HUDEP-2 (cell line): ENCODE measurements around the gene OGG1.
A peak's percentile ranks its signal among the peaks of the same experiment; 100 is the strongest.
"Not testable (repeated sequence)": the region's sequence is repeated elsewhere in the genome, so short reads cannot be mapped to it uniquely, and the experiment has no call there.

ENCODE experiments used
- DNase-seq, 76 experiments: peaks; one replicate each; lab custom pipeline; 2025; ENCODE audit not compliant: unreplicated experiment in 76 of 76; lab: John Stamatoyannopoulos, UW

Gene OGG1

DNA sequence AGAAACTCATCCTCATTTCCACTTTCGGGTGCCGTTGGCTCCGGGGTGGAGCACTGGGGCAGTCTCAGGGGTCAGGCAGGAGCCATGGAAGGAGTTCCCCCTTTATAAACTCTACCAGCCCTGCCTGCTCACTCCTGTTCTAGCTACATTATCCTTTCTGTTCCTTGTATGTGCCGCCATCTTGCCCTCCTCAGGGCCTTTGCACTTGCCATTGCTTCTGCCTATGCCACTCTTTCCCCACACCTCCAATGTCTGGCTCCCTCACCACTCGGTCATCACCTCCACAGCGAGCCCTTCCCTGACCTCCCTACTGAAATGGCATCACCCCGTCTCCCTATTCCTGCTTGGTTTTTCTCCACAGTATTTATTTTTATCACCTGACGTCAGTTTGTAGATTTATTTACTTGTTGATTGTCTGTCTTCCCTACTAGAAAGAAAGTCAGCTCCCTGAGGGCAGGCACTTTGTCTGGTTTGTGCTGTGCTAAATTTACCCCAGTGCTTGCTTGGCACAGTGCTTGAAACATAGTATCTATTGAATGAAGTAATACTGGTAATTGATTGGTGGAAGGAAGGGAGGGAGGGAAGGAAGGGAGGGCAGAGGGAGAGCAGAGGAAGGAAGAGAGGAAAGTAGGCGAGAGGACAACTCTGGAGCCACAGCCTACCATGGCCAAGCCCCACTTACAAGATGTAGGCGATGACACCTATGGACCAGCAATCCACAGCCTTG lies 11.2 kb downstream of the OGG1 start:
- no peak for DNase-seq

GRCh38 chr3:9761919-9762318 lies 12.2 kb downstream of the OGG1 start:
- no peak for DNase-seq

DNA sequence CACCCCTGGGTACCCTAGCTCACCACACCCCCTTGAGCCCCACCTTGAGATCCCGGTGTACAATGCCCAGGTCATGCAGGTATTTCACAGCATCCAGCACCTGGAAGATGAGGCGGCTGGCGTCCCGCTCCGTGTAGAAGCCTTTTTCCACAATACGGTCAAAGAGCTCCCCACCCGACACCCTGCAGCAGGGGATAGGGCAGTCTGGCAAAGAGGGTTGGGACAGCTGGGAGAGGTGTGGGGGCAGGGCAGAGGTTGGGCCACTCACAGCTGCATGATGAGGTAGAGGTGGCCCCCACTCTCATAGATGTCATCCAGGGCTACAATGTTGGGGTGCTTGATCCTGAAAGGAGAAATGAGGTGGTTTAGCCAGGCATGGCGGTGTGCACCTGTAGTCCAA lies 13.1 kb downstream of the OGG1 start:
- DNase-seq: no peak

GRCh38 chr3:9765865-9766264 lies 16.1 kb downstream of the OGG1 start:
- no peak for DNase-seq

DNA sequence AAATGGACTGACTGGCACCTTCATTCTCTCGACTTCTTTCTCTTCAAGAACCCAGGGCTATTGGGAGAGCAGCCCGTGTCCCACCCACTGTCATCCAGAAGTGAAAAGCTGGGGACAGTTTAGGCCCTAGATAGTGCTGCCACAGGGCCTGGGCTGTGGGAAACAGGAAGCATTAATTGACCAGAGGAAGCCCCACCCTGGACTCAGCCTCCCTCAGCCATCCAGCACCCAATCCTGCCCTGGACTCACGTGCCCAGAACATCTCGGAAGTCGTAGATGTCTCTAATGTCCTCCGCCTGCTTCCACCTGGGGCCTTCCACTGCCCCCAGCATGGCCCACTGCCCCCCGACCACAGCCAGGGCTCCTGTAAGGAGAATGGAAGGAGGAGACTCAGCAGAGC lies 17.7 kb downstream of the OGG1 start:
- no peak for DNase-seq

- no peak for DNase-seq
Observed at GRCh38 chr3:9768141-9768775, 18.5 kb downstream of the OGG1 start.

DNA sequence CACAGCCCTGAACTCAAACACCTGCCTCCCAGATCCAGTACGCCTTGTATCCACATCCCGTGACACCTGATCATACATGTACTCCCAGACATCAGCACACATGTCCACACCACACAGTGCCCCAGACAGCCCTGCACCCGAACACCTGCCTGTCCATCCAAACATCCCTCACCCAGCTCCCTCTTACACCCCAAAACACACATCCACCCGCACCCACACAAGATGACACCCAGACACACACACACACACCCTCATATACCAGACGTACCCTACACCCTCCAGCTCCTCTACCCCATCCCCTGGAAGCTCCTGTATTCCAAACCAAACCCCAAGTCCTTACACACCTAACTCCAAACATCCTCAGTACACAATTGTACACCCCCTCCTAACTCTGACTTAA lies 19.3 kb downstream of the OGG1 start:
- no peak for DNase-seq

- DNase-seq: peak in 28 of 76 experiments; percentile 2 to 45 (median 22)
Observed at GRCh38 chr3:9769426-9770275, 19.9 kb downstream of the OGG1 start, which contains the start of gene CAMK1. TSS of gene CAMK1 (minus strand) at chr3:9769947. CDS start at chr3:9767749, 2,198 bp downstream.

GRCh38 chr3:9770276-9770812 lies 20.6 kb downstream of the OGG1 start:
- DNase-seq: peak in 11 of 76 experiments; percentile 1 to 32 (median 12)

- DNase-seq: not testable (repeated sequence)
Observed at GRCh38 chr3:9771007-9771406, 21.3 kb downstream of the OGG1 start.

DNA sequence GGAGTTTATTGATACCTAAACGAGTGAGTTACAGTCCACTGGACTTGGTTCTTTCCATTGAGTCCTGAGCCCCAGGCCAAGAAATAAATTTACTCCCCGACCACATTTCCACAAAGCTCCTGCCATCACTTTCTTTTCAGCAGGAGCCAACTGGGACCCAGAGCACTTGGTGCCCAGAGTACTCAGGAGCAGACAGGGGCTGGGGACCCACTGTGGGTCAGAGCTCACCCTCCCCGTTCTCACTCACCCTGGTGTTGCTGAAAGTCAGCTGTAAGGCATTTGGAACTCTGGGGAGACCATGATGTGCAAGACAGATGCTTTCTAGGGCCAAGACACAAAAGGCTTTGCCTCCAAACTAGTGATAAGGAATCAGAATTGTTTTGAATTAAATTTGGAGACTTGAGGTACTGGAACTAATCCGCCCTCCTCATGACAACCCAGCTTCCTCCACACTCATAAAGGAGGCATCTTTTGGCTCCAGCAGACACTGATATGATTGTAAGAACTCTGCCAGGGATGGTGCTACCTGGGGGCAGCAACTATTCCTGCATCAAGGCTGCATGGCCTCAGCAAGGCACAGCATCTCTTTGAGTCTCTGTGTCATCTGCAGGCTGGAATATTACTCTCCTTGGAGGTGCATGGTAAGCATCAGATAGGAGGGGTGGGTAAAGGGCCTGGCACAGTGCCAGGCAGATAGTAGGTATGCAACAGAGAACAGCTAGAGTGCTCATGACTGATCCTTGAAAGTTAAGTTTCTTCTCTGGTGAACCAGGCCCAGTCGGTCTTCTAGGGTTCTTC lies 27.3 kb downstream of the OGG1 start:
- DNase-seq: peak in 17 of 76 experiments; percentile 3 to 40 (median 21)

DNA sequence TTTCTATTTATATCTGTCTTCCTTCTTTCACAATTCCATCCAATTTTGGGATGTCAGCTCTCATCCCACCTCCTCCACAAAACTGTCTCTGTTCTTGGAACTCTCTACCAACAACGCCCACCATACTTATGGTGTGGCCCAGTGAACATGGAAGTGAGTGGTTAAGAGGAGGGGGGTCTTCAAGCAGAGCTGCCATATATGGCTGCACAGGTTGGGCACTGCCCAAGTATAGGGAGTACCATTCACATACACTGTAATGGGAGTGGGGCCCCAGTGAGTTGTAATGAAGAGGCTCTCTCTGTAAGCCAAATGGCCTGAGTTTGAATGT lies 27.9 kb downstream of the OGG1 start:
- DNase-seq: no peak

GRCh38 chr3:9778143-9779074 lies 28.7 kb downstream of the OGG1 start:
- DNase-seq: peak in 4 of 76 experiments; percentile 4 to 49 (median 16)

DNA sequence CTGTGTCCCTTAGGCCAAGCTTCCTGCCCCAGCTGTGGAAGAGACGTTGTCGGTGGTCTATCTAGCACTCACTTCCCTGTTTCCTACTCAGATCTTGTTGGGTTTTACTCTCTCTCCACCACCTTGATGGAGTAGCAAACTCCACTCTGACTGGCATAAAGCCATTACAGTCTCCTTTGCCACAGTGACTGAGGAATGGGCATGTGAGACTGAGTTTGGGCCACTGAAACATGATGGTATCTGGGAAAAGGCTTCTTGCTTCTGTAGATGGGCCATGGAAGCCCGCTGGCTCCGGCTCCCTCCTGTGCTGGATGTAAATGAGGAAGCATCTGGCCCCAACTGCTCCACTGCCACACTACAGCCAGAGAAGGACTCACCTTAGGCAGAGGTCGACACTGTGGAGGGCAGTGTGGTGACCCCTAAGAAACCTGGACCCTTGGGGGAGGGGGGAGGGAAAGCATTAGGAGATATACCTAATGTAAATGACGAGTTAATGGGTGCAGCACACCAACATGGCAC lies 29.4 kb downstream of the OGG1 start:
- DNase-seq: no peak

- no peak for DNase-seq
Observed at GRCh38 chr3:9779721-9780457, 30.1 kb downstream of the OGG1 start.

DNA sequence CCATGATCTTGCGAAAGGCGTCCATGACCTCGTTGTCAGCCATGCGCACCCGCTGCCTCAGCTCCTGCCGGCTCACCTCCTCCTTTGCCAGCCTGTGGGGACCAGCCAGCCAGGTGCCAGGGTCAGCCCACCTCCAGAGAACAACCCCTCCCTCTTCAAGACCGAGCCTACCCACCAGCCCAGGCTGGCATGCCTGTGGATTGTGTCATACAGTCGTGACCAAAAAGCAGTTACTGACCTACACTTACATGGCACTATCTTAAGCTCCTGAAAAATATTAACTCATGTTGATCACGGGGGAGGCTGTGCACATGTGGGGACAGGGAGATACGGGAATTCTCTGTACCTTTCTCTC lies 30.7 kb downstream of the OGG1 start:
- DNase-seq: no peak

GRCh38 chr3:9780910-9781309 lies 31.2 kb downstream of the OGG1 start:
- DNase-seq: no peak

GRCh38 chr3:9781551-9781950 lies 31.8 kb downstream of the OGG1 start:
- no peak for DNase-seq
